ENCODE data around the gene PIP5KL1. TPM values are rescaled to one million over a fixed set of nuclear protein-coding genes. Genes with fewer than 3 reads are reported as not detected.

The PIP5KL1 gene
- total RNA-seq, 2 experiments from 2014 or later, result 0.94 to 2.9 TPM

GRCh38 chr9:127898433-127899127 lies 32.0 kb downstream of the PIP5KL1 start:
- POLR2A ChIA-PET, result no interaction called here
- peaks cover 29% of the 10 kb centered on the region for H3K4me1 Mint-ChIP-seq (ENCODE audit: low read depth)
- intact Hi-C loops (cut with micrococcal nuclease), result loop anchor here (2.0 kb wide), 1 partner anchor 18 kb away; the partner anchor contains the start of gene ST6GALNAC4
- peaks cover 34% of the 10 kb centered on the region for H3K36me3 Mint-ChIP-seq
- DNase-seq, result peak; percentile 32
- peak overlapping the region; percentile 85 for H3K4me3 Mint-ChIP-seq
- no peaks in the 10 kb centered on the region for H3K27me3 Mint-ChIP-seq
- H3K27ac Mint-ChIP-seq, result peak overlapping the region; percentile 81
- peaks cover 5% of the 10 kb centered on the region for H3K9me3 Mint-ChIP-seq
- CTCF ChIA-PET, result interaction anchor here (0.8 to 2.3 kb wide), 5 partner anchors 9 to 164 kb away, joined by 3 to 7 read pairs (median 3); partner anchors contain the start of gene TOR2A

- Mint-ChIP-seq H3K27ac (no peak overlapping the region), H3K27me3 (no peaks in the 10 kb centered on the region), H3K4me3 (peak overlapping the region; percentile 32), H3K9me3 (peaks cover 9% of the 10 kb centered on the region), H3K36me3 (peaks cover 47% of the 10 kb centered on the region), H3K4me1 (ENCODE audit: low read depth) (peaks cover 30% of the 10 kb centered on the region)
- ChIA-PET POLR2A (no interaction called here), CTCF (interaction anchor here (0.6 to 2.3 kb wide), 3 partner anchors 24 to 162 kb away, joined by 5 to 11 read pairs (median 7); partner anchors contain the start of gene TOR2A)
- peak; percentile 51 for DNase-seq
- intact Hi-C loops (cut with micrococcal nuclease), result no loop called here
Observed at GRCh38 chr9:127897193-127897692, 33.3 kb downstream of the PIP5KL1 start.

- H3K4me3 Mint-ChIP-seq, result no peak overlapping the region
- no peak for DNase-seq
- peaks cover 9% of the 10 kb centered on the region for H3K9me3 Mint-ChIP-seq
- H3K27me3 Mint-ChIP-seq, result no peaks in the 10 kb centered on the region
- ChIA-PET POLR2A (interaction anchor here (1.0 kb wide), 1 partner anchor 118 kb away, joined by 3 read pairs; the partner anchor contains the start of gene SH2D3C), CTCF (interaction anchor here (2.1 kb wide), 1 partner anchor 24 kb away, joined by 5 read pairs; no protein-coding TSS in a partner anchor)
- intact Hi-C loops (cut with micrococcal nuclease), result no loop called here
- peaks cover 47% of the 10 kb centered on the region for H3K36me3 Mint-ChIP-seq
- no peak overlapping the region for H3K27ac Mint-ChIP-seq
- H3K4me1 Mint-ChIP-seq (ENCODE audit: low read depth), result peaks cover 28% of the 10 kb centered on the region
Observed at GRCh38 chr9:127896395-127897192, 34.0 kb downstream of the PIP5KL1 start.

- Mint-ChIP-seq H3K27me3 (no peaks in the 10 kb centered on the region), H3K4me3 (no peak overlapping the region), H3K9me3 (peaks cover 9% of the 10 kb centered on the region), H3K36me3 (peaks cover 52% of the 10 kb centered on the region), H3K4me1 (ENCODE audit: low read depth) (peaks cover 23% of the 10 kb centered on the region), H3K27ac (no peak overlapping the region)
- DNase-seq, result no peak
- intact Hi-C loops (cut with micrococcal nuclease), result no loop called here
- ChIA-PET CTCF (interaction anchor here (1.3 kb wide), 1 partner anchor 48 kb away, joined by 3 read pairs; no protein-coding TSS in a partner anchor), POLR2A (interaction anchor here (1.0 kb wide), 1 partner anchor 117 kb away, joined by 3 read pairs; the partner anchor contains the start of gene SH2D3C)
Observed at GRCh38 chr9:127895811-127896210, 34.8 kb downstream of the PIP5KL1 start.

GRCh38 chr9:127893392-127893791 lies 37.2 kb downstream of the PIP5KL1 start:
- no peak overlapping the region for H3K27ac Mint-ChIP-seq

GRCh38 chr9:127892831-127893230 lies 37.7 kb downstream of the PIP5KL1 start:
- no peak for DNase-seq
- Mint-ChIP-seq H3K27ac (no peak overlapping the region), H3K27me3 (no peaks in the 10 kb centered on the region), H3K4me1 (ENCODE audit: low read depth) (peaks cover 13% of the 10 kb centered on the region), H3K36me3 (peaks cover 64% of the 10 kb centered on the region), H3K4me3 (no peak overlapping the region), H3K9me3 (peaks cover 9% of the 10 kb centered on the region)
- POLR2A ChIA-PET, result no interaction called here
- intact Hi-C loops (cut with micrococcal nuclease), result no loop called here
- CTCF ChIA-PET, result no interaction called here

More at GRCh38 chr9:127893392-127893791, 37.2 kb downstream of the PIP5KL1 start:
- intact Hi-C loops (cut with micrococcal nuclease), result no loop called here
- no peaks in the 10 kb centered on the region for H3K27me3 Mint-ChIP-seq
- H3K4me3 Mint-ChIP-seq, result no peak overlapping the region
- H3K9me3 Mint-ChIP-seq, result peaks cover 9% of the 10 kb centered on the region
- H3K36me3 Mint-ChIP-seq, result peaks cover 61% of the 10 kb centered on the region
- no peak for DNase-seq
- H3K4me1 Mint-ChIP-seq (ENCODE audit: low read depth), result peaks cover 16% of the 10 kb centered on the region
- POLR2A ChIA-PET, result no interaction called here
- CTCF ChIA-PET, result interaction anchor here (1.0 to 2.1 kb wide), 2 partner anchors 24 to 158 kb away, joined by 3 to 7 read pairs; partner anchors contain the start of gene TOR2A

GRCh38 chr9:127890053-127890452 lies 40.5 kb downstream of the PIP5KL1 start:
- intact Hi-C loops (cut with micrococcal nuclease), result no loop called here
- Mint-ChIP-seq H3K27me3 (no peaks in the 10 kb centered on the region), H3K27ac (no peak overlapping the region), H3K36me3 (peaks cover 57% of the 10 kb centered on the region), H3K4me3 (no peak overlapping the region), H3K4me1 (ENCODE audit: low read depth) (peaks cover 9% of the 10 kb centered on the region), H3K9me3 (peaks cover 9% of the 10 kb centered on the region)
- ChIA-PET POLR2A (no interaction called here), CTCF (interaction anchor here (0.7 to 1.3 kb wide), 4 partner anchors 9 to 155 kb away, joined by 3 to 5 read pairs (median 3); partner anchors contain the start of gene TOR2A)
- no peak for DNase-seq

- intact Hi-C loops (cut with micrococcal nuclease), result no loop called here
- CTCF ChIA-PET, result interaction anchor here (1.0 kb wide), 1 partner anchor 18 kb away, joined by 4 read pairs; no protein-coding TSS in a partner anchor
- POLR2A ChIA-PET, result interaction anchor here (0.6 kb wide), 1 partner anchor 232 kb away, joined by 3 read pairs; no protein-coding TSS in a partner anchor
- H3K4me1 Mint-ChIP-seq (ENCODE audit: low read depth), result peaks cover 11% of the 10 kb centered on the region
- no peak for DNase-seq
- no peaks in the 10 kb centered on the region for H3K27me3 Mint-ChIP-seq
- H3K9me3 Mint-ChIP-seq, result no peaks in the 10 kb centered on the region
- H3K36me3 Mint-ChIP-seq, result peaks cover 38% of the 10 kb centered on the region
- no peak overlapping the region for H3K4me3 Mint-ChIP-seq
- H3K27ac Mint-ChIP-seq, result no peak overlapping the region
Observed at GRCh38 chr9:127887792-127888191, 42.8 kb downstream of the PIP5KL1 start.

GRCh38 chr9:127886401-127886972 lies 44.1 kb downstream of the PIP5KL1 start:
- ChIA-PET POLR2A (no interaction called here), CTCF (interaction anchor here (1.0 kb wide), 1 partner anchor 17 kb away, joined by 4 read pairs; no protein-coding TSS in a partner anchor)
- Mint-ChIP-seq H3K27ac (no peak overlapping the region), H3K9me3 (no peaks in the 10 kb centered on the region), H3K4me3 (no peak overlapping the region), H3K4me1 (ENCODE audit: low read depth) (peaks cover 6% of the 10 kb centered on the region), H3K27me3 (no peaks in the 10 kb centered on the region), H3K36me3 (peaks cover 33% of the 10 kb centered on the region)
- intact Hi-C loops (cut with micrococcal nuclease), result no loop called here
- no peak for DNase-seq

- H3K27ac Mint-ChIP-seq, result no peak overlapping the region
- CTCF ChIA-PET, result interaction anchor here (1.1 to 1.7 kb wide), 3 partner anchors 16 to 151 kb away, joined by 5 to 9 read pairs (median 7); partner anchors contain the start of gene TOR2A
Observed at GRCh38 chr9:127885508-127886281, 44.9 kb downstream of the PIP5KL1 start.

GRCh38 chr9:127884976-127885490 lies 45.5 kb downstream of the PIP5KL1 start:
- H3K36me3 Mint-ChIP-seq, result peaks cover 22% of the 10 kb centered on the region
- H3K4me3 Mint-ChIP-seq, result no peak overlapping the region
- peaks cover 6% of the 10 kb centered on the region for H3K4me1 Mint-ChIP-seq (ENCODE audit: low read depth)
- no peak overlapping the region for H3K27ac Mint-ChIP-seq
- intact Hi-C loops (cut with micrococcal nuclease), result no loop called here
- no peaks in the 10 kb centered on the region for H3K27me3 Mint-ChIP-seq
- ChIA-PET CTCF (interaction anchor here (1.1 to 1.7 kb wide), 3 partner anchors 15 to 150 kb away, joined by 5 to 9 read pairs (median 7); partner anchors contain the start of gene TOR2A), POLR2A (no interaction called here)
- DNase-seq, result no peak
- H3K9me3 Mint-ChIP-seq, result no peaks in the 10 kb centered on the region

More at GRCh38 chr9:127885508-127886281, 44.9 kb downstream of the PIP5KL1 start:
- Mint-ChIP-seq H3K27me3 (no peaks in the 10 kb centered on the region), H3K4me1 (ENCODE audit: low read depth) (peaks cover 6% of the 10 kb centered on the region), H3K36me3 (peaks cover 27% of the 10 kb centered on the region), H3K4me3 (no peak overlapping the region), H3K9me3 (no peaks in the 10 kb centered on the region)
- POLR2A ChIA-PET, result no interaction called here
- intact Hi-C loops (cut with micrococcal nuclease), result no loop called here
- DNase-seq, result no peak

Data from activated CD4-positive, alpha-beta memory T cell treated with anti-CD3 and anti-CD28 coated beads for 36 hours (primary cell).